ENCODE data around the gene KAT5. TPM values are rescaled to one million over a fixed set of nuclear protein-coding genes. Genes with fewer than 3 reads are reported as not detected.

The KAT5 gene
- total RNA-seq, 2 experiments from 2014 or later, result 79.9 to 97.1 TPM

DNA sequence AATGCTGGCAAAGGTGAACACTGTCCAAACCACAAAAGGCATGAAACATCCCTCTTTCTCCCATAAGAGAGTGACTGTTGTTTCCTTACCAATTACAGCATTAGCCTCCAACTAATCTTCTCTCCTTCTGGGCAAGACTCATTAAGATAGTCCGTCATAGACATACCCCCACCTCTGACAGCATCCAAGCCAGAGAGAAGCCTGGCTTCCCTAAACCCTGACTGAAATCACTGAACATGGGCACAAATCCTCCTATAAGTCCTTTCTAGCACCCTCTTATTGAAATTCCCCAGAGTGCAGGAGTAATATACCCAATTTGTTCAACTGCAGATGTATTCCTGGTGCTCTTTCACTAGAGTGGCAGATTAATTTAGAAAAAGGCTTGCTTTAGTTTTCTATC, 10.2 kb downstream of the KAT5 start:
- Histone ChIP-seq H3K79me2 (ENCODE audit: insufficient read depth, low read depth, low read length) (peaks cover 17% of the 10 kb centered on the region), H3K4me1 (ENCODE audit: insufficient read depth, low read length, poor library complexity, severe bottlenecking) (peaks cover 22% of the 10 kb centered on the region), H3K27ac (ENCODE audit: low read depth, low read length, poor library complexity, severe bottlenecking) (no peak overlapping the region), H4K20me1 (ENCODE audit: insufficient read depth, low read length) (no peaks in the 10 kb centered on the region; the same call in 1 of the 2 replicates), H3K9me2 (ENCODE audit: insufficient read depth, low read length) (no peaks in the 10 kb centered on the region), H3K4me2 (ENCODE audit: low read length) (no peak overlapping the region), H3K9me3 (ENCODE audit: low read length) (no peaks in the 10 kb centered on the region), H3K36me3 (ENCODE audit: insufficient read depth, low read length) (peaks cover 30% of the 10 kb centered on the region), H2AFZ (ENCODE audit: low read length) (no peak overlapping the region), H3K4me3 (ENCODE audit: low read depth, low read length, poor library complexity, severe bottlenecking) (no peak overlapping the region)
- CTCF ChIA-PET (ENCODE audit: unreplicated experiment), result no interaction called here
- POLR2A ChIA-PET, result interaction anchor here (1.0 kb wide), 1 partner anchor 11 kb away, joined by 7 read pairs; no protein-coding TSS in a partner anchor
- no peak for DNase-seq (ENCODE audit: low spot score)
- BruUV-seq (replicated peaks), result no TSS peak
- TF ChIP-seq, protein P1, sequence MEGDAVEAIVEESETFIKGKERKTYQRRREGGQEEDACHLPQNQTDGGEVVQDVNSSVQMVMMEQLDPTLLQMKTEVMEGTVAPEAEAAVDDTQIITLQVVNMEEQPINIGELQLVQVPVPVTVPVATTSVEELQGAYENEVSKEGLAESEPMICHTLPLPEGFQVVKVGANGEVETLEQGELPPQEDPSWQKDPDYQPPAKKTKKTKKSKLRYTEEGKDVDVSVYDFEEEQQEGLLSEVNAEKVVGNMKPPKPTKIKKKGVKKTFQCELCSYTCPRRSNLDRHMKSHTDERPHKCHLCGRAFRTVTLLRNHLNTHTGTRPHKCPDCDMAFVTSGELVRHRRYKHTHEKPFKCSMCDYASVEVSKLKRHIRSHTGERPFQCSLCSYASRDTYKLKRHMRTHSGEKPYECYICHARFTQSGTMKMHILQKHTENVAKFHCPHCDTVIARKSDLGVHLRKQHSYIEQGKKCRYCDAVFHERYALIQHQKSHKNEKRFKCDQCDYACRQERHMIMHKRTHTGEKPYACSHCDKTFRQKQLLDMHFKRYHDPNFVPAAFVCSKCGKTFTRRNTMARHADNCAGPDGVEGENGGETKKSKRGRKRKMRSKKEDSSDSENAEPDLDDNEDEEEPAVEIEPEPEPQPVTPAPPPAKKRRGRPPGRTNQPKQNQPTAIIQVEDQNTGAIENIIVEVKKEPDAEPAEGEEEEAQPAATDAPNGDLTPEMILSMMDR (conservative IDR thresholded peaks at IDR 0.05; ENCODE audit: low read length), result no peak
- no peak for TF ChIP-seq EZH2phosphoT487 (IDR thresholded peaks at IDR 0.05; ENCODE audit: borderline replicate concordance, low read depth, low read length)
- intact Hi-C loops (cut with micrococcal nuclease; ENCODE audit: unreplicated experiment), result no loop called here

DNA sequence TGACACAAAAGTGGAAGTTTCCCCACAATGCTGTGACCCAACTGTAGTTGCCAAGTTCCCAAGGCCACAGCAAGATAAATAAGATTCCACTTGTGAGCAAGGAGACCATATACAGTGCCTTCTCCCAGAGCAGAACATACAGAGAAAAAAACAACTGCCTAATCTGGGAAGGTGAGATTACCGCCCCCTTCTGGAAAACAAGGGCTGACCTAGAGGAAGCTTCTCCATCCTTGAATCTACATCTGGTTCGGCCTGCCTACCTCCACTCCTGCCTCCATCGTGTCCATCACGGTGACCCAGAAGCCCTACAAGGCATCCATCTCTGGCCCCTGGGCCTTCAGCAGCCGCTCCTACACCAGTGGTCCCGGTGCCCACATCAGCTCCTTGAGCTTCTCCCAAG, 14.6 kb downstream of the KAT5 start:
- no peak for TF ChIP-seq EZH2phosphoT487 (IDR thresholded peaks at IDR 0.05; ENCODE audit: borderline replicate concordance, low read depth, low read length)
- TF ChIP-seq, protein P1 (conservative IDR thresholded peaks at IDR 0.05; ENCODE audit: low read length), result peak; percentile 60
- H4K20me1 ChIP-seq (ENCODE audit: insufficient read depth, low read length), result no peaks in the 10 kb centered on the region
- H3K9me2 ChIP-seq (ENCODE audit: insufficient read depth, low read length), result no peaks in the 10 kb centered on the region
- H2AFZ ChIP-seq (ENCODE audit: low read length), result no peak overlapping the region
- no peaks in the 10 kb centered on the region for H3K9me3 ChIP-seq (ENCODE audit: low read length)
- ChIA-PET POLR2A (interaction anchor here (0.6 kb wide), 1 partner anchor 989 kb away, joined by 3 read pairs; no protein-coding TSS in a partner anchor), CTCF (ENCODE audit: unreplicated experiment) (no interaction called here)
- DNase-seq (ENCODE audit: low spot score), result no peak
- H3K4me3 ChIP-seq (ENCODE audit: low read depth, low read length, poor library complexity, severe bottlenecking), result no peak overlapping the region
- no TSS peak for BruUV-seq (replicated peaks)
- intact Hi-C loops (cut with micrococcal nuclease; ENCODE audit: unreplicated experiment), result no loop called here
- no peaks in the 10 kb centered on the region for H3K36me3 ChIP-seq (ENCODE audit: insufficient read depth, low read length)
- H3K4me2 ChIP-seq (ENCODE audit: low read length), result no peak overlapping the region
- H3K79me2 ChIP-seq (ENCODE audit: insufficient read depth, low read depth, low read length), result no peaks in the 10 kb centered on the region
- no peak overlapping the region for H3K27ac ChIP-seq (ENCODE audit: low read depth, low read length, poor library complexity, severe bottlenecking)
- H3K4me1 ChIP-seq (ENCODE audit: insufficient read depth, low read length, poor library complexity, severe bottlenecking), result no peaks in the 10 kb centered on the region

DNA sequence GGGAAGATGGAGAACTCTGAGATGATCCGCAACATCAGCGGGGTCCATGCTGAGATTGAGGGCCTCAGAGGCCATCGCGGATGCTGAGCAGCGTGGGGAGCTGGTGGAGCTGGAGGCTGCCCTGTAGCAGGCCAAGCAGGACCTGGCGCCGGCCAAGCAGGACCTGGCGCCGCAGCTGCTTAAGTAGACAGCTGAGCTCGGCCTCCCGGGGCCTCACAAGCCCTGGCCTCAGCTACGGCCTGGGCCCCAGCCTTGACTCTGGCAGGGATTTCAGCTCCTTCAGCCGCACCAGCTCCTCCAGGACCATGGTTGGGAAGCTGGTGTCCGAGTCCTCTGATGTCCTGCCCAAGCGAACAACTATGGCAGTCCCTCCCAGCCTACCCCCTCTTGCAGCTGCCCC, 15.8 kb downstream of the KAT5 start:
- BruUV-seq (replicated peaks), result no TSS peak
- Histone ChIP-seq H4K20me1 (ENCODE audit: insufficient read depth, low read length) (no peaks in the 10 kb centered on the region), H3K79me2 (ENCODE audit: insufficient read depth, low read depth, low read length) (no peaks in the 10 kb centered on the region), H3K27ac (ENCODE audit: low read depth, low read length, poor library complexity, severe bottlenecking) (no peak overlapping the region), H3K4me3 (ENCODE audit: low read depth, low read length, poor library complexity, severe bottlenecking) (no peak overlapping the region), H2AFZ (ENCODE audit: low read length) (no peak overlapping the region), H3K36me3 (ENCODE audit: insufficient read depth, low read length) (no peaks in the 10 kb centered on the region), H3K9me3 (ENCODE audit: low read length) (no peaks in the 10 kb centered on the region), H3K4me1 (ENCODE audit: insufficient read depth, low read length, poor library complexity, severe bottlenecking) (no peaks in the 10 kb centered on the region), H3K9me2 (ENCODE audit: insufficient read depth, low read length) (no peaks in the 10 kb centered on the region), H3K4me2 (ENCODE audit: low read length) (no peak overlapping the region)
- ChIA-PET CTCF (ENCODE audit: unreplicated experiment) (no interaction called here), POLR2A (interaction anchor here (0.6 kb wide), 1 partner anchor 47 kb away, joined by 3 read pairs; no protein-coding TSS in a partner anchor)
- no peak for TF ChIP-seq EZH2phosphoT487 (IDR thresholded peaks at IDR 0.05; ENCODE audit: borderline replicate concordance, low read depth, low read length)
- TF ChIP-seq, protein P1 (conservative IDR thresholded peaks at IDR 0.05; ENCODE audit: low read length), result no peak
- DNase-seq (ENCODE audit: low spot score), result no peak
- intact Hi-C loops (cut with micrococcal nuclease; ENCODE audit: unreplicated experiment), result no loop called here
